Measurements from ENCODE around the gene OMA1.

DNA sequence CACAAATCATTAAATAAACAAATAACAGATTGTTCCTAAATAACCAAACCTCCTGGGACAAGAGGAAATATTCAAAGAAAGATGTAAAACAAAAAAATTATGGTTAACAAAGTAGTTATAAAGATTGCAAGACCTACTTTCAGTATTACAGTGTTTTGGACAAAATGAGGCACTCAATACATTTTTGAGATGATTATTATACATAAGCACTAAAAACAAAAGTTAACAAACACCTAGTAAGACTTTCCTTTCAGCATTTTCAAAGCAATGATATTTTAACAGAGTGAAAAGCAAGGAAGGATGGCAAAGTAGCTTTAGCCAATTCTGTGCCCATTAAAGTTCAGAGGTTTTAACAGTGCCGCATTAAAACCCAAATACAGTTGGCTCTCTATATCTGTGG is 17.2 kb downstream of the OMA1 start:
- TF ChIP-seq, protein P1, sequence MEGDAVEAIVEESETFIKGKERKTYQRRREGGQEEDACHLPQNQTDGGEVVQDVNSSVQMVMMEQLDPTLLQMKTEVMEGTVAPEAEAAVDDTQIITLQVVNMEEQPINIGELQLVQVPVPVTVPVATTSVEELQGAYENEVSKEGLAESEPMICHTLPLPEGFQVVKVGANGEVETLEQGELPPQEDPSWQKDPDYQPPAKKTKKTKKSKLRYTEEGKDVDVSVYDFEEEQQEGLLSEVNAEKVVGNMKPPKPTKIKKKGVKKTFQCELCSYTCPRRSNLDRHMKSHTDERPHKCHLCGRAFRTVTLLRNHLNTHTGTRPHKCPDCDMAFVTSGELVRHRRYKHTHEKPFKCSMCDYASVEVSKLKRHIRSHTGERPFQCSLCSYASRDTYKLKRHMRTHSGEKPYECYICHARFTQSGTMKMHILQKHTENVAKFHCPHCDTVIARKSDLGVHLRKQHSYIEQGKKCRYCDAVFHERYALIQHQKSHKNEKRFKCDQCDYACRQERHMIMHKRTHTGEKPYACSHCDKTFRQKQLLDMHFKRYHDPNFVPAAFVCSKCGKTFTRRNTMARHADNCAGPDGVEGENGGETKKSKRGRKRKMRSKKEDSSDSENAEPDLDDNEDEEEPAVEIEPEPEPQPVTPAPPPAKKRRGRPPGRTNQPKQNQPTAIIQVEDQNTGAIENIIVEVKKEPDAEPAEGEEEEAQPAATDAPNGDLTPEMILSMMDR (IDR thresholded peaks at IDR 0.05; ENCODE audit: low read length): no peak
- TF ChIP-seq EZH2 (IDR thresholded peaks at IDR 0.05; ENCODE audit: borderline replicate concordance, low read length): no peak
